Transverse colon (tissue), 4 donors: Measurements from ENCODE around the gene FAM98C. TPM values are rescaled to one million over a fixed set of nuclear protein-coding genes. Genes with fewer than 3 reads are reported as not detected.

Source experiments
- DNase-seq: peaks from one replicate; pipeline ENCODE4 v3.0.0-alpha.2; 2019
- H3K27ac ChIP-seq, 4 donors: fragments of 200-600 bp; sonication (generic); 2 replicates each; pipeline ENCODE4 v1.5.1; 2016 to 2018; ENCODE audit warnings: inconsistent platforms in 4 of 4
- H3K27me3 ChIP-seq: fragments of 200-600 bp; sonication (generic); 2 replicates; pipeline ENCODE4 v1.5.1; 2017; ENCODE audit warnings: inconsistent platforms
- H3K36me3 ChIP-seq, 4 donors: fragments of 200-600 bp; sonication (generic); 2 replicates each; pipeline ENCODE4 v1.5.1; 2017 to 2019; ENCODE audit warnings: inconsistent platforms in 4 of 4
- H3K4me1 ChIP-seq, 4 donors: fragments of 200-600 bp; sonication (generic); 2 replicates each; pipeline ENCODE4 v1.5.1; 2017 to 2020; ENCODE audit warnings: inconsistent platforms in 4 of 4
- H3K4me3 ChIP-seq, 4 donors: fragments of 200-600 bp; sonication (generic); 1 replicate in 1 of 4; 2 replicates in 3 of 4; pipeline versions ENCODE4 v1.5.1 to v1.6.1; 2017 to 2019; ENCODE audit warnings: inconsistent platforms in 4 of 4
- H3K9me3 ChIP-seq, 2 donors: fragments of 200-600 bp; sonication (generic); 2 replicates each; pipeline ENCODE4 v1.5.1; 2017 to 2019; ENCODE audit warnings: inconsistent platforms in 2 of 2
- CTCF ChIP-seq, 5 experiments: fragments of 200-600 bp in 3 of 5; fragments of 450-650 bp in 2 of 5; sonication (generic) in 3 of 5; IDR thresholded peaks; 1 replicate in 2 of 5; 2 replicates in 3 of 5; pipeline ENCODE4 v1.5.1; 2016 to 2017; ENCODE audit warnings: antibody characterized with exemption in 5 of 5, inconsistent platforms in 3 of 5, mild to moderate bottlenecking in 2 of 5, moderate library complexity in 1 of 5
- EP300 ChIP-seq: sonication (generic); formaldehyde crosslinking; IDR thresholded peaks from one replicate; pipeline ENCODE4 v1.6.1; 2017; ENCODE audit warnings: antibody characterized with exemption, low read depth
- POLR2A ChIP-seq: fragments of 450-650 bp; IDR thresholded peaks from one replicate; pipeline ENCODE4 v1.6.1; 2016; ENCODE audit warnings: antibody characterized with exemption, mild to moderate bottlenecking, moderate library complexity
- POLR2AphosphoS5 ChIP-seq, 3 donors: sonication (generic); formaldehyde crosslinking; IDR thresholded peaks; one replicate each; pipeline ENCODE4 v1.6.1; 2016; ENCODE audit warnings: antibody characterized with exemption in 3 of 3
- WGBS, 2 donors: methylation state at CpG; one replicate each; pipeline ENCODE4 v1.1.5; 2018; ENCODE audit warnings: low coverage in 1 of 2; 5-methylcytosine and 5-hydroxymethylcytosine counted together
- in situ Hi-C, 4 donors: fragments of 200-750 bp; cut with MboI; loops; one replicate each; pipeline versions ENCODE4 v1.15.0 to v1.15.1; 2017; ENCODE audit warnings: low sequenced_read_pairs in 3 of 4, low pct_ligation_motif_present in 1 of 4, low pct_unique_long_range_greater_than_20kb in 1 of 4
- intact Hi-C: fragments of 100-400 bp; cut with DNase I; formaldehyde crosslinking; loops from one replicate; pipeline ENCODE4 v1.15.1; 2023; ENCODE audit warnings: low total_unique reads
- total RNA-seq, 4 donors: library from RNA; depleted of rRNA; stranded (reverse); fragments of >200 nt; gene quantifications; one replicate each; pipeline ENCODE4 v1.1.0, GENCODE V29; 2016

FAM98C gene
- total RNA-seq, 4 donors from 2014 or later, result 34.0 to 102 (median 41.2) TPM

GRCh38 chr19:38387550-38388348 is 15.1 kb upstream of the FAM98C start, which contains the start of gene GGN:
GGN (minus strand) TSS chr19:38388034; CDS start chr19:38387261, 773 bp downstream.
- intact Hi-C loops (no loop called here), in situ Hi-C loops (no loop called here)
- Histone ChIP-seq H3K9me3 (no peaks in the 10 kb centered on the region), H3K36me3 (peaks cover 0 to 10% (median 3%) of the 10 kb centered on the region in 4 donors), H3K4me3 (peak within 1 kb of the TSS; percentile 17 to 54 (median 32)), H3K27ac (peak within 1 kb of the TSS; percentile 49 to 62 (median 55)), H3K27me3 (peaks cover 52% of the 10 kb centered on the region), H3K4me1 (peaks cover 8 to 36% (median 34%) of the 10 kb centered on the region in 4 donors)
- WGBS, 2 donors, result 1 to 28% methylated on average over 2 to 49 of the region's 51 CpGs
- DNase-seq, result peak; percentile 87
- TF ChIP-seq POLR2AphosphoS5 (IDR thresholded peaks at IDR 0.05) (peak in 2 of 3 donors; percentile 5 to 27), POLR2A (no peak), CTCF (IDR thresholded peaks at IDR 0.05) (no peak), EP300 (no peak)

- WGBS, 2 donors, result 5% methylated on average over 14 of the region's 46 CpGs; no CpG with 5 or more reads in 1 of the 2 donors
- H3K9me3 ChIP-seq, result no peaks in the 10 kb centered on the region
- DNase-seq, result no peak
- in situ Hi-C loops, result no loop called here
- peaks cover 0 to 2% (median 0%) of the 10 kb centered on the region in 4 donors for H3K36me3 ChIP-seq
- peaks cover 52% of the 10 kb centered on the region for H3K27me3 ChIP-seq
- peaks cover 8 to 36% (median 34%) of the 10 kb centered on the region in 4 donors for H3K4me1 ChIP-seq
- peak within 1 kb of the TSS; percentile 17 to 54 (median 32) for H3K4me3 ChIP-seq
- H3K27ac ChIP-seq, result peak within 1 kb of the TSS; percentile 49 to 62 (median 55)
- intact Hi-C loops, result no loop called here
- TF ChIP-seq EP300 (no peak), CTCF (IDR thresholded peaks at IDR 0.05) (no peak), POLR2AphosphoS5 (IDR thresholded peaks at IDR 0.05) (no peak), POLR2A (no peak)
Measured at GRCh38 chr19:38388349-38389100, 14.4 kb upstream of the FAM98C start, which contains the start of gene SPRED3. SPRED3 (plus strand) TSS chr19:38388697; CDS start chr19:38390303, 1,606 bp downstream.

GRCh38 chr19:38389101-38389925 is 13.6 kb upstream of the FAM98C start:
- WGBS, 2 donors, result 4 to 12% methylated on average over 5 to 28 of the region's 28 CpGs
- no peaks in the 10 kb centered on the region for H3K36me3 ChIP-seq
- intact Hi-C loops (no loop called here), in situ Hi-C loops (no loop called here)
- H3K4me3 ChIP-seq, result peak overlapping the region in 2 of 4 donors; percentile 41 to 54
- H3K27ac ChIP-seq, result peak overlapping the region in 1 of 4 donors; percentile 28
- TF ChIP-seq CTCF (IDR thresholded peaks at IDR 0.05) (no peak), POLR2A (no peak)
- no peak for DNase-seq
- H3K27me3 ChIP-seq, result peaks cover 59% of the 10 kb centered on the region
- no peaks in the 10 kb centered on the region for H3K9me3 ChIP-seq
- peaks cover 8 to 36% (median 34%) of the 10 kb centered on the region in 4 donors for H3K4me1 ChIP-seq
